Parathyroid adenoma (tissue), 2 donors: ENCODE data around the gene TLR6.

ENCODE experiments used
- H2AFZ ChIP-seq: fragments of 300-600 bp; sonication (generic); one replicate; pipeline ENCODE4 v1.7.0; 2017; ENCODE audit warnings: antibody characterized with exemption, mild to moderate bottlenecking
- H3K27ac ChIP-seq: fragments of 300-600 bp; sonication (generic); one replicate; pipeline ENCODE4 v1.7.0; 2017
- H3K27me3 ChIP-seq: fragments of 300-600 bp; sonication (generic); one replicate; pipeline ENCODE4 v1.7.0; 2017; ENCODE audit warnings: low read length; ENCODE audit not compliant: control insufficient read depth, insufficient read depth
- H3K36me3 ChIP-seq: fragments of 300-600 bp; sonication (generic); one replicate; pipeline ENCODE4 v1.7.0; 2017; ENCODE audit warnings: low read length; ENCODE audit not compliant: control insufficient read depth, insufficient read depth
- H3K4me1 ChIP-seq: fragments of 300-600 bp; sonication (generic); one replicate; pipeline ENCODE4 v1.7.0; 2017; ENCODE audit warnings: control low read depth
- H3K4me2 ChIP-seq: fragments of 300-600 bp; sonication (generic); one replicate; pipeline ENCODE4 v1.7.0; 2017; ENCODE audit warnings: low read length
- H3K4me3 ChIP-seq: fragments of 300-600 bp; sonication (generic); one replicate; pipeline ENCODE4 v1.7.0; 2017; ENCODE audit warnings: low read depth, low read length
- H3K79me2 ChIP-seq: fragments of 300-600 bp; sonication (generic); one replicate; pipeline ENCODE4 v1.7.0; 2017; ENCODE audit warnings: control low read depth
- H3K9ac ChIP-seq: fragments of 300-600 bp; sonication (generic); one replicate; pipeline ENCODE4 v1.7.0; 2017; ENCODE audit warnings: mild to moderate bottlenecking
- H3K9me3 ChIP-seq: fragments of 300-600 bp; sonication (generic); one replicate; pipeline ENCODE4 v1.7.0; 2017; ENCODE audit warnings: low read length; ENCODE audit not compliant: control insufficient read depth
- TF ChIP-seq, protein P1 (sequence below): fragments of 300-600 bp; sonication (generic); IDR thresholded peaks from one replicate; pipeline ENCODE4 v1.7.0; 2017; ENCODE audit warnings: antibody characterized with exemption, mild to moderate bottlenecking
- donor health status: primary hyperparathyroidism.

TLR6 gene

DNA sequence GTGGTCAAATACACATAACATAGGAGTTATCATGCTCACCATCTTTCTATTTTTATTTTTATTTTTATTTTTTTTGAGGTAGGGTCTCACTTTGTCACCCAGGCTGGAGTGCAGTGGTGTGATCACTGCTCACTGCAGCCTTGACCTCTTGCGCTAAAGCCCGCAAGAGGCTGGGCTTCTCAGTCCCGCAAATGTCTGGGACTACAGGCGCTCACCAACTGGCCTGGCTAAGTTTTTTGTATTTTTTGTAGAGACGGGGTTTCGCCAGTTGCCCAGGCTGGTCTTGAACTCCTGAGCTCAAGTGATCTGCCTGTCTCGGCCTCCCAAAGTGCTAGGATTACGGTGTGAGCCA is 73.5 kb downstream of the TLR6 start:
- Histone ChIP-seq H3K4me3 (no peak overlapping the region), H3K79me2 (no peaks in the 10 kb centered on the region), H3K4me1 (no peaks in the 10 kb centered on the region), H3K4me2 (no peak overlapping the region), H3K9me3 (no peaks in the 10 kb centered on the region), H3K9ac (no peak overlapping the region), H3K36me3 (no peaks in the 10 kb centered on the region), H3K27me3 (no peaks in the 10 kb centered on the region), H3K27ac (no peak overlapping the region), H2AFZ (no peak overlapping the region)
- TF ChIP-seq, protein P1, sequence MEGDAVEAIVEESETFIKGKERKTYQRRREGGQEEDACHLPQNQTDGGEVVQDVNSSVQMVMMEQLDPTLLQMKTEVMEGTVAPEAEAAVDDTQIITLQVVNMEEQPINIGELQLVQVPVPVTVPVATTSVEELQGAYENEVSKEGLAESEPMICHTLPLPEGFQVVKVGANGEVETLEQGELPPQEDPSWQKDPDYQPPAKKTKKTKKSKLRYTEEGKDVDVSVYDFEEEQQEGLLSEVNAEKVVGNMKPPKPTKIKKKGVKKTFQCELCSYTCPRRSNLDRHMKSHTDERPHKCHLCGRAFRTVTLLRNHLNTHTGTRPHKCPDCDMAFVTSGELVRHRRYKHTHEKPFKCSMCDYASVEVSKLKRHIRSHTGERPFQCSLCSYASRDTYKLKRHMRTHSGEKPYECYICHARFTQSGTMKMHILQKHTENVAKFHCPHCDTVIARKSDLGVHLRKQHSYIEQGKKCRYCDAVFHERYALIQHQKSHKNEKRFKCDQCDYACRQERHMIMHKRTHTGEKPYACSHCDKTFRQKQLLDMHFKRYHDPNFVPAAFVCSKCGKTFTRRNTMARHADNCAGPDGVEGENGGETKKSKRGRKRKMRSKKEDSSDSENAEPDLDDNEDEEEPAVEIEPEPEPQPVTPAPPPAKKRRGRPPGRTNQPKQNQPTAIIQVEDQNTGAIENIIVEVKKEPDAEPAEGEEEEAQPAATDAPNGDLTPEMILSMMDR = no peak

DNA sequence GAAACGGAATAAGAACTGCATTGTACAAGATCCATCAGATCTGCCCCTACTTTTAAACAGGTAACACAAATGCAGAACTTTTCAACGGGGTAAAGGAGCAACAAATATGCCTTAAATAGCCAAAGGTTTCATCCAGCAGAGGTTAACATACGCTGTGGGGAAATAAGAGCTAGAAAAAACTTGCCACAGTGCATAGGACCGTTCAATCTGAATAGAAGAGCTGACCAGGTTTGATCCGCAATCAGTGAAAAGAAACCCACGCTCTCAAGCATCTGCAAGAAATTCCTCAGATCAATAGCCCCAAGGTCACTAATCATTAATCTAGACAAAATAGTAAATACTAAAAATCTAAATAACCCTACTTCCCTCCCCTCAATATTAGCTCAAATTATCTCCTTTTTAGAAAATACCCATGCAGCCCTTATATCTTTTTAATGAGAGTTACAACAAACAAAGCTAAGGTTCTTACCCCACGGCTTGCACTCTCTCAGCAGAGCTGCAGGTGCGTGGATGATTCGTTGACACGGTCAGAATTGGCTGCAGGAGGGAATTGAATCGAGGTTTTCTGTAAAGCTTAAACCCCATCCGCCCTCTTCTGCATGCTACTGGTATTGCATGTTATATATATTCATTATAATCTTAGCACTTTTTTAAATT is 74.0 kb downstream of the TLR6 start, which contains the start of gene TLR10:
Gene TLR10 (minus strand): TSS at position 539 of the 657 bp plus-strand sequence. CDS start 7,400 bp downstream, outside the sequence.
- Histone ChIP-seq H3K27me3 (no peaks in the 10 kb centered on the region), H3K27ac (no peak within 1 kb of the TSS), H3K9ac (no peak within 1 kb of the TSS), H3K4me1 (no peaks in the 10 kb centered on the region), H3K36me3 (no peaks in the 10 kb centered on the region), H3K79me2 (no peaks in the 10 kb centered on the region), H2AFZ (no peak within 1 kb of the TSS), H3K4me3 (no peak within 1 kb of the TSS), H3K4me2 (no peak within 1 kb of the TSS), H3K9me3 (no peaks in the 10 kb centered on the region)
- TF ChIP-seq, protein P1 = peak; percentile 56

DNA sequence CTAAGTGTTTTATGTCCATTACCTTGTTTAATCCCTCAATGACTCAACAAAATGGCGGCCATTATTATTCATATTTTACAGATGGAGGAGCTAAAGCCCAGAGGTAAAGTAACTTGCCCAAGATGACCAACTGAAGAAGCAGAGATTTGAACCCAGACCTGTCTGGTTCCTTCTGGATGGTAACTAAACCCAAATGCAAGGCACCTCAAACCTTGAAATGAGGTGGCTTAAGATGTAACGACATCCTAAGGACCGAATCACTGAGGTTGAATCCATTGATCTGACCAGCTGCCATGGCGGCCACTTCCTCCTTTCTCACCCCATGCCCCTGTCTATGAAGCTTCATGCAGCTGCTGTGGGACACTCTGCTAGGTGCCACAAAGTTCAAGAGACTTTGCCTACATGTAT is 74.8 kb downstream of the TLR6 start:
- no peak overlapping the region for H3K27ac ChIP-seq
- no peak overlapping the region for H3K9ac ChIP-seq
- no peak overlapping the region for H3K4me3 ChIP-seq
- H3K79me2 ChIP-seq = no peaks in the 10 kb centered on the region
- H3K4me1 ChIP-seq = no peaks in the 10 kb centered on the region
- H3K9me3 ChIP-seq = no peaks in the 10 kb centered on the region
- no peaks in the 10 kb centered on the region for H3K36me3 ChIP-seq
- H3K27me3 ChIP-seq = no peaks in the 10 kb centered on the region
- no peak overlapping the region for H3K4me2 ChIP-seq
- no peak overlapping the region for H2AFZ ChIP-seq
- TF ChIP-seq, protein P1 = no peak

DNA sequence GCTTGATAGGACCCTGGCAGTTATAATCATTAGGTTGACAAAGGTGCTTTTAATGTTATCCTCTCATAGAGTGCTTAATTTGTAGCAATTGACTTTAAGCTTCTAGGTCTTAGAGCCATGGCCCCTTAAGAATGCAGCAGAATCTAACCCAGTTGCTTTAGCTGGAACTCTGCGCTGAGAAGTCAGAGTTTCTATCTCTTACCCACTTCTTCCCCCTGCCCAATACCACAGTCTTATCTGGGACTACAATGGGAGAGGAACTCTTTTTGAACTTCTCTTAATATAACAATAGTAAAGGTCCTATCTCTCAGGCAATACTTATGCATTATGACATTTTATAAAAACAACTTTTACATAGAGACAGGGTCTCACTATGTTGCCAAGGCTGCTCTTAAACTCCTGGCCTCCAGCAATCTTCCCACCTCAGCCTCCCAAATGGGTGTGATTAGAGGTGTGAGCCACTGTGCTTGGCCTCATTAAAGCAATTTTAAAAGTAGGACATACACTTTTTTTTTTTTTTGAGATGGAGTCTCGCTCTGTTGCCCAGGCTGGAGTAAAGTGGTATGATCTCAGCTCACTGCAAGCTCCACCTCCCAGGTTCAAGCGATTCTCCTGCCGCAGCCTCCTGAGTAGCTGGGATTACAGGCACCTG is 75.7 kb downstream of the TLR6 start:
- H3K27ac ChIP-seq = no peak overlapping the region
- no peak overlapping the region for H3K9ac ChIP-seq
- no peaks in the 10 kb centered on the region for H3K79me2 ChIP-seq

More for the DNA sequence above, 75.7 kb downstream of the TLR6 start:
- Histone ChIP-seq H3K4me2 (no peak overlapping the region), H3K9me3 (no peaks in the 10 kb centered on the region), H3K4me3 (no peak overlapping the region), H2AFZ (no peak overlapping the region), H3K36me3 (no peaks in the 10 kb centered on the region), H3K27me3 (no peaks in the 10 kb centered on the region), H3K4me1 (no peaks in the 10 kb centered on the region)
- TF ChIP-seq, protein P1 = no peak
